PFSK-1 (cell line): Measurements from ENCODE around the gene JDP2.

Experiments used
- POLR2AphosphoS5 ChIP-seq: IDR thresholded peaks from 2 replicates; pipeline ENCODE4 v1.6.1; 2012; ENCODE audit warnings: low read depth, mild to moderate bottlenecking, control low read depth, low read length, moderate library complexity
- REST ChIP-seq, 2 experiments: IDR thresholded peaks; 2 replicates each; pipeline versions ENCODE4 v1.6.1 to v1.8.0; 2011 to 2012; ENCODE audit warnings: low read depth in 2 of 2, low read length in 2 of 2, control low read depth in 1 of 2, inconsistent platforms in 1 of 2, mild to moderate bottlenecking in 1 of 2, moderate library complexity in 1 of 2; ENCODE audit not compliant: insufficient read depth in 1 of 2
- TAF1 ChIP-seq: IDR thresholded peaks from 2 replicates; pipeline ENCODE4 v1.6.1; 2012; ENCODE audit warnings: low read length, control low read depth, borderline replicate concordance; ENCODE audit not compliant: insufficient read depth

- TF ChIP-seq REST (IDR thresholded peaks at IDR 0.05; ENCODE audit: insufficient read depth in 1 of 2, low read depth in 2 of 2, low read length in 2 of 2) (no peak), TAF1 (no peak), POLR2AphosphoS5 (no peak)
These were observed 31.4 kb downstream of the JDP2 start for GRCh38 chr14:75459099-75459741.
